Spleen (tissue), 11 donors: ENCODE results near the gene ALDH3B1. TPM values are rescaled to one million over a fixed set of nuclear protein-coding genes. Genes with fewer than 3 reads are reported as not detected.

Source experiments
- DNase-seq: peaks from one replicate; pipeline ENCODE4 v3.0.0-alpha.2; 2020
- H3K27ac ChIP-seq, 8 donors: fragments of 200-600 bp; sonication (generic) in 7 of 8; 1 replicate in 4 of 8; 2 replicates in 4 of 8; pipeline versions ENCODE4 v1.5.0 to v1.8.0; 2016 to 2021; ENCODE audit warnings: inconsistent platforms in 4 of 8, mild to moderate bottlenecking in 4 of 8, moderate library complexity in 1 of 8
- H3K27me3 ChIP-seq, 7 donors: fragments of 200-600 bp; sonication (generic) in 6 of 7; replicated peaks in 1 of 7; 1 replicate in 4 of 7; 2 replicates in 3 of 7; pipeline versions ENCODE4 v1.5.0 to v1.8.0; 2016 to 2021; ENCODE audit warnings: inconsistent platforms in 3 of 7, mild to moderate bottlenecking in 1 of 7
- H3K36me3 ChIP-seq, 6 donors: fragments of 200-600 bp; sonication (generic) in 5 of 6; 1 replicate in 4 of 6; 2 replicates in 2 of 6; pipeline versions ENCODE4 v1.5.0 to v1.8.0; 2016 to 2021; ENCODE audit warnings: inconsistent platforms in 2 of 6
- H3K4me1 ChIP-seq, 6 donors: fragments of 200-600 bp; sonication (generic) in 5 of 6; 1 replicate in 3 of 6; 2 replicates in 3 of 6; pipeline versions ENCODE4 v1.5.0 to v1.8.0; 2016 to 2021; ENCODE audit warnings: inconsistent platforms in 3 of 6
- H3K4me3 ChIP-seq, 8 donors: fragments of 200-600 bp; sonication (generic) in 7 of 8; 1 replicate in 4 of 8; 2 replicates in 4 of 8; pipeline versions ENCODE4 v1.5.0 to v1.8.0; 2016 to 2021; ENCODE audit warnings: inconsistent platforms in 4 of 8, mild to moderate bottlenecking in 4 of 8, moderate library complexity in 2 of 8
- H3K9me3 ChIP-seq, 8 donors: fragments of 200-600 bp; sonication (generic) in 7 of 8; 1 replicate in 4 of 8; 2 replicates in 4 of 8; pipeline versions ENCODE4 v1.5.0 to v1.8.0; 2016 to 2021; ENCODE audit warnings: inconsistent platforms in 4 of 8
- POLR2A ChIP-seq, 3 donors: fragments of 450-650 bp; IDR thresholded peaks; one replicate each; pipeline ENCODE4 v1.5.1; 2017; ENCODE audit warnings: antibody characterized with exemption in 3 of 3, mild to moderate bottlenecking in 1 of 3
- POLR2AphosphoS5 ChIP-seq, 3 donors: sonication (generic); formaldehyde crosslinking; IDR thresholded peaks; one replicate each; pipeline ENCODE4 v1.5.1; 2017; ENCODE audit warnings: antibody characterized with exemption in 3 of 3
- WGBS, 5 donors: extraction: QIAGEN DNeasy Blood & Tissue Kit in 3 of 5; methylation state at CpG; one replicate each; pipeline versions ENCODE4 v1.1.5 to v1.1.7; 2013 to 2018; 5-methylcytosine and 5-hydroxymethylcytosine counted together
- intact Hi-C: fragments of 100-400 bp; cut with DNase I; formaldehyde crosslinking; loops from one replicate; pipeline ENCODE4 v1.15.0; 2023; ENCODE audit warnings: low total_unique reads
- polyA plus RNA-seq, 3 donors: library from polyadenylated mRNA; stranded (reverse); fragments of 200-250 nt; gene quantifications; one replicate each; pipeline ENCODE4 v1.2.1, GENCODE V29; 2013
- total RNA-seq, 7 donors: library from RNA; depleted of rRNA in 3 of 7; stranded (reverse); fragments of >200 nt in 3 of 7; fragmentation: NEBNext Ultra II Directional in 4 of 7; extraction: Animal tissue kit (Norgen Biotek cat#: 25700) in 4 of 7; gene quantifications; one replicate each; pipeline versions ENCODE4 v1.1.0 to v1.2.1, GENCODE V29; 2016 to 2021
- TF ChIP-seq, protein P1 (sequence below), 11 experiments: fragments of 200-600 bp in 7 of 11; fragments of 450-650 bp in 4 of 11; sonication (generic) in 4 of 11; IDR thresholded peaks in 8 of 11; conservative IDR thresholded peaks in 3 of 11; 1 replicate in 7 of 11; 2 replicates in 4 of 11; pipeline versions ENCODE4 v1.4.0 to v1.8.0; 2016 to 2021; ENCODE audit warnings: antibody characterized with exemption in 11 of 11, inconsistent platforms in 4 of 11, mild to moderate bottlenecking in 1 of 11
- donor health status: healthy with polysubstance abuse.
- donor health status: DM: no; HTN: no; CAD: no; lungs with moderate emphysema.
- donor health status: DM: no; HTN: no; CAD: no.
- donor health status: Bipolar disorder and iron deficiency.
- donor health status: healthy.
- donor health status: DM: no; HTN: no; CAD: no.
- donor health status: DM: yes; HTN: yes; CAD: no.

ALDH3B1 gene
- total and polyA plus RNA-seq, 10 donors = 7.8 to 46.8 (median 32.0) TPM

DNA sequence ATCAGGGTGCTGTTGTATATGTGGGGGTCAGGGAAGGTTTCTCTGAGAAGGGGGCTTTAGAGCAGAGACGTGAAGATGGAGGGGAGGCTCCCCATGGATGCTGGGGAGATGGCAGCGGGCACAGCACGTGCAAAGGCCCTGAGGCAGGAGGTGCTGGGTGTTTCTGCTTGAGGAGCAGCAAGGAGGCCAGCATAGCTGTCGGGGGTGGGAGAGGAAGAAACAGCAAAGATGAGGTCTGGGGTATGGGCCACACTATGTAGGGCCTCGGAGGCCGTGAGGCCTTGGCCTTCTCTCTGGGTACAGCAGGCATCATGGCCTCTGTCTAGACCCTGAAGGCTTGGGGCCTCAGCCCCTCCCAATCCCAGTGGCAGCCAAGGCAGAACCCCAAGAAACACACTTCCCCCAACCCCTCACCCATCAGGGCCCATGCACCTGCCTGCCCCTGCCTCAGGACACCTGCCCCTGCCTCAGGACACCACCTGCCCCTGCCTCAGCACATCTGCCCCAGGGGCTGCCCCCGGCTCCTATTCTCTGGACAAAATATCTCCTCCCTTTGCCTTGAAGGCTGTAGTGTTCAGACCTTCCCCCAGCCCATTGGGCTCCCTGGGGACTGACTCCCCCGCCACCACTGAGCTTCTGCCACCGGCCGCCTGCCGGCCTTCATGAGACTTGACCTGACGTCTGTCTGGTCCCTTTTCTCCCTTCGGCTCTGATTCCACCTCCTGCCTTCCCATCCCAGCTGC lies 6.2 kb downstream of the ALDH3B1 start:
- Histone ChIP-seq H3K27ac (no peak overlapping the region), H3K27me3 (no peaks in the 10 kb centered on the region), H3K36me3 (peaks cover 0 to 71% (median under 1%) of the 10 kb centered on the region in 6 donors), H3K9me3 (no peaks in the 10 kb centered on the region), H3K4me1 (peaks cover 0 to 60% (median 39%) of the 10 kb centered on the region in 6 donors), H3K4me3 (no peak overlapping the region)
- WGBS, 5 donors = 70 to 81% (median 79%) methylated on average over 13 of the region's 13 CpGs
- DNase-seq = no peak
- TF ChIP-seq POLR2AphosphoS5 (IDR thresholded peaks at IDR 0.05) (no peak), POLR2A (IDR thresholded peaks at IDR 0.05) (no peak)
- TF ChIP-seq, protein P1, sequence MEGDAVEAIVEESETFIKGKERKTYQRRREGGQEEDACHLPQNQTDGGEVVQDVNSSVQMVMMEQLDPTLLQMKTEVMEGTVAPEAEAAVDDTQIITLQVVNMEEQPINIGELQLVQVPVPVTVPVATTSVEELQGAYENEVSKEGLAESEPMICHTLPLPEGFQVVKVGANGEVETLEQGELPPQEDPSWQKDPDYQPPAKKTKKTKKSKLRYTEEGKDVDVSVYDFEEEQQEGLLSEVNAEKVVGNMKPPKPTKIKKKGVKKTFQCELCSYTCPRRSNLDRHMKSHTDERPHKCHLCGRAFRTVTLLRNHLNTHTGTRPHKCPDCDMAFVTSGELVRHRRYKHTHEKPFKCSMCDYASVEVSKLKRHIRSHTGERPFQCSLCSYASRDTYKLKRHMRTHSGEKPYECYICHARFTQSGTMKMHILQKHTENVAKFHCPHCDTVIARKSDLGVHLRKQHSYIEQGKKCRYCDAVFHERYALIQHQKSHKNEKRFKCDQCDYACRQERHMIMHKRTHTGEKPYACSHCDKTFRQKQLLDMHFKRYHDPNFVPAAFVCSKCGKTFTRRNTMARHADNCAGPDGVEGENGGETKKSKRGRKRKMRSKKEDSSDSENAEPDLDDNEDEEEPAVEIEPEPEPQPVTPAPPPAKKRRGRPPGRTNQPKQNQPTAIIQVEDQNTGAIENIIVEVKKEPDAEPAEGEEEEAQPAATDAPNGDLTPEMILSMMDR (IDR thresholded peaks at IDR 0.05 in 8 of 11, conservative IDR thresholded peaks at IDR 0.05 in 3 of 11) = no peak
- intact Hi-C loops = no loop called here

DNA sequence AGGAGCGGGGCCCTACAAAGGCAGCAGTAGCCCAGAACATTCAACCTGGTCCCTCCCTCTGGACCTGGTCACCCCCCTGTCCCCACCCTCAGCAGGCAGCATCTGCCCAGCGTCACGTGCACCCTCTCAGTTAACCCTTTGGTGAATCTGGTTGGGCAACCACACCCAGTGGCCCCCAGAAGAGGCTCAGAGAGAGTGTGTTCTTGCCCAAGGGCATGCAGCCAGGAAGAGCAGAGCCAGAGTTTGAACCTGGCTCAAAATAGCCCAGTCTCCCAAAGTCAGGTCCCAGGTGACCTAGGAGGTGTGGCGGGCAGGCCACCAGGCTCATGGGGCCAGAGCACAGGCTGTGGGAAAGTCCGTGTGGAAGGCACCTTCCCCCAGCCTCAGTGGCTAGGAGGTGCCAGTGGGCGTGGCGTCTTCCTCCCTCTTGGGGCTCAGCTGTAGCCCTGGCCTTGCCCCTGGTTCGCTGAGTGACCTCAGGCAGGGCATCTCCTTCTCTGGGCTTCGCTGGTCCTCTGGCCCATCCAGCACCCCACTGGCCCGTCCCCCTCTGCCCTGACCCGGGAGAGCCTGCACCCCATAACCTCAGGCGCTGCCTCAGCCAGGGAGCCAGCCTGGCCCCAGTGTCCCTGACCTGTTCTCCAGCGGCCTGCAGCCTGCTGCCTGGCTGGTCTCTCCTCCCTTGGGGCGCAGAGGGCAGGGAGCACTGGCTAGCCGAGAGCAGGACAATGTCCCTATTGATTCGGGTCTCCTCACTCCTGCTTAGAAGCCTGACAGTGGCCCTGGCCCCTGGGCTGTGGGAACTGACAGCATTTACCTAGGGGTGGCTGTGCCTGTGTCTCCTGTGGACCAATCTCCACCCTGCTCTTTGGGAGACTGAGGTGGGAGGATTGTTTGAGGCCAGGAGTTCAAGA lies 7.0 kb downstream of the ALDH3B1 start:
- peak overlapping the region in 1 of 8 donors; percentile 9 for H3K27ac ChIP-seq

DNA sequence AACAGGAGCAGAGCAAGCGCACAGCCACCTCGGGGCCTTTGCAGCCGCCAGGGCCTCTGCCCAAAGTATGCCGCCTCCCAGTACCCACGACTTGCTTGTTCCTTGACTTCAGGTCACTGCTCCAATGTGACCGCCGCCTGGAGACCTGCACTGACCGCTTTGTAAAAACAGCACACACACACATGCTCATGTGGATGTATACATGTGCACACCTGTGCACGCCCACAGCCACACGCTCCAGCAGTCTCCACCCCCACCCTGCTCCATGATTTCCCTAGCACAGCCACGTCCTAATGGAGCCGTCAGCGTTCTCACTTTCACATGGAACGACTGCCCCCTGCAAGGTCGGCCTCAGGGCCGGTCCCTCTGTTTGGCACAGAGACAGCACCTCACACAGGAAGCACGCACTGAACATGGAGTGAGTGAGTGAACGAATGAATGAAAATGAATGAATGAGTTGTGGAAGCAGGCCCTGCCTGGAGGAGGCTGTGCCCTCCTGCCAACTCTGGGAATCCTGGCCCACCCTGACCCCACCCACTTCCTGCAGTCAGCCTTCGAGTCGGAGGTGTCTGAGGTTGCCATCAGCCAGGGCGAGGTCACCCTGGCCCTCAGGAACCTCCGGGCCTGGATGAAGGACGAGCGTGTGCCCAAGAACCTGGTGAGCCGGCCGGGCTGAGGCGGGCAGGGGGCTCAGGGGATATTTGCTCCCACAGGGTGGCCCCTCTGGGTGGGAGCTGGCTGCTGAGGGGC lies 8.0 kb downstream of the ALDH3B1 start:
- no peak for DNase-seq
- peaks cover 0 to 42% (median 25%) of the 10 kb centered on the region in 6 donors for H3K4me1 ChIP-seq
- H3K27ac ChIP-seq = no peak overlapping the region
- H3K36me3 ChIP-seq = peaks cover 0 to 89% (median 13%) of the 10 kb centered on the region in 6 donors
- H3K9me3 ChIP-seq = no peaks in the 10 kb centered on the region
- TF ChIP-seq, protein P1 (IDR thresholded peaks at IDR 0.05 in 8 of 11, conservative IDR thresholded peaks at IDR 0.05 in 3 of 11) = no peak
- TF ChIP-seq POLR2AphosphoS5 (IDR thresholded peaks at IDR 0.05) = peak in 2 of 3 donors; percentile 11 to 14
- TF ChIP-seq POLR2A (IDR thresholded peaks at IDR 0.05) = no peak
- WGBS, 5 donors = 66 to 79% (median 72%) methylated on average over 17 to 27 of the region's 27 CpGs
- H3K27me3 ChIP-seq = no peaks in the 10 kb centered on the region
- intact Hi-C loops = no loop called here
- no peak overlapping the region for H3K4me3 ChIP-seq

More for the DNA sequence above, 7.0 kb downstream of the ALDH3B1 start:
- H3K36me3 ChIP-seq = peaks cover 0 to 79% (median 9%) of the 10 kb centered on the region in 6 donors
- H3K27me3 ChIP-seq = no peaks in the 10 kb centered on the region
- intact Hi-C loops = no loop called here
- peak in 1 of 3 donors; percentile 12 for TF ChIP-seq POLR2AphosphoS5 (IDR thresholded peaks at IDR 0.05)
- TF ChIP-seq POLR2A (IDR thresholded peaks at IDR 0.05) = no peak
- TF ChIP-seq, protein P1 (IDR thresholded peaks at IDR 0.05 in 8 of 11, conservative IDR thresholded peaks at IDR 0.05 in 3 of 11) = no peak
- H3K9me3 ChIP-seq = no peaks in the 10 kb centered on the region
- H3K4me1 ChIP-seq = peaks cover 0 to 52% (median 30%) of the 10 kb centered on the region in 6 donors
- 63 to 83% (median 73%) methylated on average over 9 to 16 of the region's 16 CpGs for WGBS, 5 donors
- no peak overlapping the region for H3K4me3 ChIP-seq
- no peak for DNase-seq
